IMR-90 (cell line): ENCODE results near the gene MBD3L4.

Experiments
- CEBPB ChIP-seq: IDR thresholded peaks from 2 replicates; pipeline ENCODE4 v1.6.1; 2012; ENCODE audit warnings: low read depth, low read length, improper control_type of control experiment
- ELK1 ChIP-seq: fragments of 150-350 bp; IDR thresholded peaks from 2 replicates; pipeline ENCODE4 v1.6.1; 2016; ENCODE audit warnings: low read depth, mild to moderate bottlenecking, low read length, moderate library complexity, borderline replicate concordance
- FOS ChIP-seq: fragments of 150-350 bp; IDR thresholded peaks from 2 replicates; pipeline ENCODE4 v1.6.1; 2016; ENCODE audit warnings: low read depth, low read length
- MXI1 ChIP-seq: IDR thresholded peaks from 2 replicates; pipeline ENCODE4 v1.6.1; 2012; ENCODE audit warnings: low read depth, mild to moderate bottlenecking, low read length, moderate library complexity, borderline replicate concordance
- POLR2A ChIP-seq: IDR thresholded peaks from 2 replicates; pipeline ENCODE4 v1.6.1; 2012; ENCODE audit warnings: mild to moderate bottlenecking, low read depth, low read length
- RAD21 ChIP-seq: IDR thresholded peaks from 2 replicates; pipeline ENCODE4 v1.6.1; 2012; ENCODE audit warnings: low read length, improper control_type of control experiment
- RFX5 ChIP-seq: IDR thresholded peaks from 2 replicates; pipeline ENCODE4 v1.8.0; 2012; ENCODE audit warnings: low read depth, mild to moderate bottlenecking, low read length, moderate library complexity
- SMC3 ChIP-seq: fragments of 150-350 bp; IDR thresholded peaks from 2 replicates; pipeline ENCODE4 v1.6.1; 2016; ENCODE audit warnings: low read depth, mild to moderate bottlenecking, antibody characterized with exemption, low read length, moderate library complexity
- TF ChIP-seq, protein P1 (sequence below): conservative IDR thresholded peaks from 2 replicates; pipeline ENCODE4 v1.5.1; 2012; ENCODE audit warnings: mild to moderate bottlenecking, low read depth, low read length, improper control_type of control experiment

DNA sequence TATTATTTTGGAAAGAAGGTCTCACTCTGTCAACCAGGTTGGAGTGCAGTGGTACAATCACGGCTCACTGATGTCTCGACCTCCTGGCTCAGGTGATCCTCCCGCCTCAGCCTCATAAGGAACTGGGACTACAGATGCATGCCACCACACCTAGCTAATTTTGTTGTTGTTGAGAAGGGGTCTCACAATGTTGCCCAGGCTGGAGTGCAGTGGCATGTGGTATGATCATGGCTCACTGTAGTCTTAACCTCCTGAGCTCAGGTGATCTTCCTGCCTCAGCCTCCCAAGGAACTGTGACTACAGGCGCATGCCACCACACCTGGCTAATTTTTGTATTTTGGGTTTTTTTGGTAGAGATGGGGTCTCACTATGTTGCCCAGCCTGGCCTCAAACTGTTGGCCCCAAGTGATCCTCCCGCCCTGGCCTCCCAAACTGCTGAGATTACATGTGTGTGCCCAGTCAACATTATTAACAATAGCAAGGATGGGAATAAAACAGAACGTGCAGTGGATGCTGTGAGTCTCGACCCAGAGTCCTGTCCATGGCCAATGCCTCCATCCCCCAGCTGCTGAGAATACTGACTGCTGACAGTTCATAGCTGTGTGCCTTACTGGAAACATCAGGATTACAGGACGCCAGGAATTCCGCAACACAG is 23.9 kb upstream of the MBD3L4 start:
- TF ChIP-seq, protein P1, sequence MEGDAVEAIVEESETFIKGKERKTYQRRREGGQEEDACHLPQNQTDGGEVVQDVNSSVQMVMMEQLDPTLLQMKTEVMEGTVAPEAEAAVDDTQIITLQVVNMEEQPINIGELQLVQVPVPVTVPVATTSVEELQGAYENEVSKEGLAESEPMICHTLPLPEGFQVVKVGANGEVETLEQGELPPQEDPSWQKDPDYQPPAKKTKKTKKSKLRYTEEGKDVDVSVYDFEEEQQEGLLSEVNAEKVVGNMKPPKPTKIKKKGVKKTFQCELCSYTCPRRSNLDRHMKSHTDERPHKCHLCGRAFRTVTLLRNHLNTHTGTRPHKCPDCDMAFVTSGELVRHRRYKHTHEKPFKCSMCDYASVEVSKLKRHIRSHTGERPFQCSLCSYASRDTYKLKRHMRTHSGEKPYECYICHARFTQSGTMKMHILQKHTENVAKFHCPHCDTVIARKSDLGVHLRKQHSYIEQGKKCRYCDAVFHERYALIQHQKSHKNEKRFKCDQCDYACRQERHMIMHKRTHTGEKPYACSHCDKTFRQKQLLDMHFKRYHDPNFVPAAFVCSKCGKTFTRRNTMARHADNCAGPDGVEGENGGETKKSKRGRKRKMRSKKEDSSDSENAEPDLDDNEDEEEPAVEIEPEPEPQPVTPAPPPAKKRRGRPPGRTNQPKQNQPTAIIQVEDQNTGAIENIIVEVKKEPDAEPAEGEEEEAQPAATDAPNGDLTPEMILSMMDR = no peak
- TF ChIP-seq SMC3 = no peak
- TF ChIP-seq POLR2A = no peak
- no peak for TF ChIP-seq MXI1
- TF ChIP-seq RFX5 = no peak
- TF ChIP-seq CEBPB = no peak
- TF ChIP-seq FOS = no peak
- TF ChIP-seq RAD21 = no peak
- TF ChIP-seq ELK1 = no peak
